ENCODE results near the gene MACROD2.

DNA sequence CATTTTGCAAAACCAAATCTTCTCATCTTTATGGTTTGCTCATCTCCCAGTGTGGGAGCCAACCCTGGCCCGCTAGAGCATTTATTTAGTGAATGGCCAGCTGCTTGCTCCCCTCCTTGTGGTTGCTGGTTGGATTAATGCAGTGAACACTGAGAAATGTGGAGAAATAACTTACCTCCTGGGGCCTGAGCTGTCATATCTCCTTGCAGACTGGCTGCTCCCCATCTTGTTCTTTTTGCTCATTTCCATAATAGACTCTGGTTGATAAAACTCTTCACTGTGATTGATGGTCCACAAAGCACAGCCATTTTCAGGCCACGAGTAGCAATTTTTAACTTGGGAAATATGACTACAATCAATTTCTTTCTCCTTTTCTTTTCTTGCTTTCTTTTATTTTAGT, 1420.6 kb downstream of the MACROD2 start:
- TF ChIP-seq CTCF (IDR thresholded peaks at IDR 0.05) (no peak), POLR2AphosphoS5 (IDR thresholded peaks at IDR 0.05) (no peak)
